AG20443 (cell line): ENCODE data around the gene PLEKHJ1.

Source experiments
- DNase-seq: peaks from one replicate; pipeline ENCODE4 v3.0.0; 2012; ENCODE audit warnings: low spot score, mixed read lengths

Gene PLEKHJ1

DNA sequence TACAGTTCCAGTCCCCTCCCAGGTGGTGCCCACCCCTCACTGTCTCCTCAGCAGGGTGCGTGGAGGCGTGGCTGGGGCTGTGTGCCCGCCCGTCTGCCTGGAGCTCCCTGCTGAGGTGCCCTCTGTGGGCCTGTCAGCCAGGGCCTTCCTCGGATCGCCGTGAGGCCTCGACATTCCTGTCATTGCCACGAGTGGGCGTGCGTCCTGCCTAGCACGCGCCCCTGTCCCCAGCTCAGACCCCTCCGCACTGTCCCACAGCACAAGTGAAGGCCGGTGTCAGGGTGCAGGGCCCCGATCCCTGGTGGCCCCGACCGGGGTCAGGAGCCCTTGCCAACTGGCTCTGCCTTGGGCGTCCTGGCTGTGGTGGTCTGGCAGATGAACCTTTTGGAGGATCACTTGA, 40.2 kb downstream of the PLEKHJ1 start:
- no peak for DNase-seq

DNA sequence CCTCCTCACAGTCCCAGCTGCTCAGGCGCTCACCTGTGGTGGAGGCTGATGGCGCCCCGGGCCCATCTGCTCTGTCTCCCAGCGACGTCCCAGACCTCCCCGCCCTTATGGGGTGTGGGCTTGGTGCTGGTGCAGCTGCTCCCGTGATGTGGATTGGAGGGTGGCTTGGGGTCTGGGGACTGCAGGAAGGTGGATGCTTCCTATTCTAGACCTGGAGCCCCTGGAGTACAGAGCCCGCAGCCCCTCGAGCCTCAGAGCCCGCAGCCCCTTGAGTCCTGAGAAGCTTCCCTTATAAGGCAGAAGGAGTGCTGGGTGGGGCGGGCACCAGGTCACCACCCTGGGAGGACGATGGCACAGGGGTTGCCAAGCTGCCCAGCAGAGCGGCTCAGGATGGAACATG, 40.8 kb downstream of the PLEKHJ1 start:
- DNase-seq, result no peak

DNA sequence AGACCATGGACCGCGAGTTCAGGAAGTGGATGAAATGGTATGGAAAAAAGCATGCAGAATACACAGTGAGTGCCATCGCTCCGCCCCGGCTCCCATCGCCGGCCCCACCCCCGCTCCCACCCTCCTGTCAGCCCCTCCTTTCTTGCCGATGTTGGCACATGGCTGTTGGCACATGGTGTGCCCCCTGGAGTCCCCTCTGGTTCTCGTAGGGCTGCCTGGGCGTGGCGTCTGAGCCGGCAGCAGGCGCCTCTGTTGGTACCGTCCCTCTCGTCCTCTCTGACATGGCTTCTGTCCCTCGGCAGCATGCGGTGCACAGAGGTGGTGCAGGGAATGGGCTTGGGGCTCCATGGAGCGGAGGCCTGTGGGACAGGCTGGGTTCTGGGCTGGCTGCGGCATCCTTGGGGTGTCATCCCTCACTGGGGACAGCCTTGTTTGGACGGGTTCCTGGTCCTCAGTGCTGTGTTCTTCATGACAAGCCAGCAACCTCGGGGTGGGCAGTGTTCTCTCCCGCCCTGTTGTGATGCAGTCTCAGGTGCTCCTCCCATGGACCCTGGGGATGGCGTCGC, 41.5 kb downstream of the PLEKHJ1 start:
- DNase-seq, result no peak

DNA sequence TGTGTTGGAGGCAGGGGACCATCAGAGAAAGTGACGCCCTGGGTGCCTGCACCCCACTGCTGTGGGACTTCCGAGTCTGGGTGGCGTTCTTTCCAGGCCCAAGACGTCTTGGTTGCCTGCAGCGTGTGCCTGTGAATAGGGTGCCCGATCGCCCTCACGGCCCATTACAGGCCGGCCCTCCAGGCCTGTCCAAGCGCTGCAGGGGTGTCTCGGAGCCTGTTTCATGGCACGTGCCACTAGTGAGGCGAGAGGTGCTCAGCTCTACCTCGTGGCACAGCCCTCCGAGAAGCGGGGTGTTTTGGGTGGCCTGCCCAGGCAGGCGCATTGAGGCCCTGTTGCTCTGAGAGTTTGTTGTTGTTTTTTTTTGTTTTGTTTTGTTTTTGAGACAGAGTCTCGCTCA, 42.3 kb downstream of the PLEKHJ1 start:
- DNase-seq, result no peak

DNA sequence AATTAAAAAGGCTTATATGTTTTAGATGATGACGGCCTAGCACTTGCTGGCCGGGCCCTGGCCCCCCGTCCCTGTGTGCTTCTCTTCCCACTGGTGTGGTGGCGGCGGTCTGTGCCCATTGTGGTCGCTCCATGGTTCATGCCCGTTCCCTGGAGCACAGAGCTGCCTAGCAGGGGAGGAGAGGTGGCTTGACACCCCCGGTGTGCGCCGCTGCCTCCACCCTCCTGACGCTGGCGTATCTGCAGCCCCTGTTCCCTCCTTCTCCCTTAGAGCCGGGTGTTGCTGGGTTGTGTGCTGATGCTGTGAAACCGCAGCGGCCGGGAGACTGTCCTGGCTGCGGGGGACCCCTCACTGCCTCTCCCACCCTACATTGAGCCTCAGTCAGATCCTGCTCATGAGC, 43.3 kb downstream of the PLEKHJ1 start:
- no peak for DNase-seq

DNA sequence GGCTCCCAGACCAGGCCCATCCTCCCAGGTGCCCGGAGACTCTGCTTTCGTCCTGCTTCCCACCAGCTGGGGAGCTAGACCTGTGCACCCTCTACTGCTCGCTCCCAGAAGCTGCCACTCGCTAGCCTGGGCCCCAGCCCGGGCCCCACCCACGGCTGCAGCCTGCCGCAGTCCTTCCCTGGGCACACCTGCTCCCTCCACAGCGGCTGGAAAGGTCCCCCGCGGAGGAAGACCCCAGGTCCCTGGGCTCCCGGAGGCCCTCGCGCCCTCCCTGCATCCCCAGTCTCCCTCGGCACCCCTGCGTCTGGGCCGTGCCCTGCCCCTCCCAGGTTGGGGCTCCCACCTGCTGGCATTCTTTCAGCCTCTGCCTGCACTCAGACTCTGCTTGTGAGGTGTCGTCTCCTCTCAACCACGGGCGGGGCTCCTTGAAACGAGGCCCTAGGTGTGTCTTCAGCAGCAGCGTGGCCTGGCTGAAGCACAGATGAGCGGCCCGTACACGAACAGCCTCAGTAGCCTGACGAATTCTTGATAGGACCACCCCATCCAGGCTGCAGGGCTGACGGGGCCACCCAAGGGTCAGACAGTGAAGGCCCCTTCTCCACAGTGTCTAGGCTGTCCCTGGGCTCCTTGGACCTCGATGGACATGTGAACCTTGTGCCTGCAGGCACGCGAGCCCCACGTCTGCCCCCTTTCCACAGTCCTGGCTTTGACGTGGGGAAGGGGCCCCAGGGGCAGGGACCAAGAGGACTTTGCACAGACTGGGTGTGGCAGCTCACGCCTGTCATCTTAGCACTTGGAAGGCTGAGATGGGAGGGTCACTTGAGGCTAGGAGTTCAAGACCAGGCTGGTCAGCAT, 44.4 kb downstream of the PLEKHJ1 start:
- DNase-seq, result no peak

DNA sequence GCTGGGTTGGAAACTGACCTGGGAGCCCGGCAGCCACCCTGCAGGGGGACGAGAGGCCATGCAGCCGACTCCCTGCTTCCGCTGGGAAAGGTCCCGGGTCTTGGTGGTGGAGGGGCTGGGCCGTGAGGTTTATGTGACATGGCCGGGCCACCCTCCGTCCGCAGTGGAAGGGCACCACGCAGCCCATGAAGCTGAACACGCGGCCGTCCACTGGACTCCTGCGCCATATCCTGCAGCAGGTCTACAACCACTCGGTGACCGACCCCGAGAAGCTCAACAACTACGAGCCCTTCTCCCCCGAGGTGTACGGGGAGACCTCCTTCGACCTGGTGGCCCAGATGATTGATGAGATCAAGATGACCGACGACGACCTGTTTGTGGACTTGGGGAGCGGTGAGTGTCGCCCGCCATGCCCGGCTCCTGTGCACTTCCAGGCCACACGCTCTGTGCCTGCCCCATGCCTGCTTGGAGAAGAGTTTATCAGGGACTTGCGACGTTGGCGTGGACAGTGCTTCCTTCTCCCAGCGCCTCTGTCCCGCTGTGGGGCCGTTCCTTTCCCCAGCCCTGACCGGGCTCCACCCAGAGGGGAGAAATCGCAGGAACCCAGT, 45.2 kb downstream of the PLEKHJ1 start:
- DNase-seq, result no peak

DNA sequence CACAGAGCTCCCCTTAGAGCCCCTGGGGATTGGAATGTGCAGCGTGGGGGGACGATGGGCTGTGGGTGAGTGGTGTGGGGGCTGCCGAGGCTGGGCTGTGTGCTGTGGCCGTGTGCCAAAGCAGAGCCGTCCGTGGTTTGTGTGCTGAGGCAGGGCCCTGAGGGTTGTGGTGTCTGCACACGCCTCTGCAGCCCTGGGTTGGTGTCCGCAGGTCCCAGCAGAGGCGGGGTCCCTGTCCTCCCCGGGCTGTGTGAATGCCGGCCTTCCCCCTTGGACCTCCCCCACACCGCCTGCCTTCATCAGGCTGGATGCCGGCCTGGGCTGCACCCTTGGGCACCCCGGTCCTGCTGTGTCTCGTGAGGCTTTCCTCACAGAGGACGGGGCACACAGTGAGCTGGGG, 46.2 kb downstream of the PLEKHJ1 start:
- no peak for DNase-seq

DNA sequence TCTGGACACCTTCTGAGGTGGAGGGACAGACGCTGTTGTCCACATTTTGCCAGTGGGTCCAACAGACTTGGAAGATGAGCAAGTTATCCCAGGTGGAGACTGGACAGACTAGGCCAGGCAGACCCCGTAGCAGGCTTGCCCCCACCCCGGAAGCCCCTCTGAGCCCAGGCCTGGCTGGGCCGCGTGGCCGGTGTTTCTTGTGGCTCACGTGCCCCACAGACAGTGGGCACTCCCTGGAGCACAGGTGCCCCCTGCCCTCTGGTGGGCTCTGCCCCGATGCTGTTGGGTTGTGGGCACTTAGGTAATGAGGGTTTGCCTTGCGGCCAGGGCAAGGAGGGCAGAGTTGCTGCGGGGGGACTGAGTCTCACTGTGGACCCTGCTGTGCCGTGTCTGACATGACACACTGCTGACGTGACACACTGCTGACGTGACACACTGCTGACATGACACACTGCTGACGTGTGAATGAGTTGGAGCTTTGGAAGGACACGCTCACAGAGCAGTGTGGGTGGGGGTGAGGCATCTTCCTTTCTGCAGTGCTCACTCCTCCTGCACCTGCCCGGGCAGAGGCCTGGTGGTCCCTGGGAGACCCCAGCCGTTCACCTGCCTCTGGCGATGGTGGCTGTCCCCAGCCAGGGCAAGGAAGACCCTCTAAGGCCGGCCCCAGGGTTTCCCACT, 47.3 kb downstream of the PLEKHJ1 start:
- peak; percentile 33 for DNase-seq

DNA sequence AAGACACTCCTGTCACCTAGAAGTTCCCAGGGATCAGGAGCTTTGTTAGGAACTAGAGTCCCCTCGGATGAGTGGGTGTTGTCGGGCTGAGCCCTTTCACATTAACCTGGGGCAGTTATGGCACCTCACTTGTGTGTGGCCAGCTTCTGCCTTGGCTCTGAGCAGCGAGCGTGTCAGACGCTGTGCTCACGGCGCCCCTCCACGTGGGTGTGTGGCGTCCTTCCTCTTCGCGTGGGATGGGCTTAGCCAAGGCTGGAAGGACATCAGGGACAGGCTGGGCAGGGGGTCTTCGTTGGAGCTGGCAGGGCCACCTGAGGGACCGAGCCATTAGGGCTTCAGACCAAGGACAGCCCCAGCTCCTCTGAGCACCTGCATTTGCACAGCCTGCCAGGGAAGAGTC, 49.0 kb downstream of the PLEKHJ1 start:
- no peak for DNase-seq

DNA sequence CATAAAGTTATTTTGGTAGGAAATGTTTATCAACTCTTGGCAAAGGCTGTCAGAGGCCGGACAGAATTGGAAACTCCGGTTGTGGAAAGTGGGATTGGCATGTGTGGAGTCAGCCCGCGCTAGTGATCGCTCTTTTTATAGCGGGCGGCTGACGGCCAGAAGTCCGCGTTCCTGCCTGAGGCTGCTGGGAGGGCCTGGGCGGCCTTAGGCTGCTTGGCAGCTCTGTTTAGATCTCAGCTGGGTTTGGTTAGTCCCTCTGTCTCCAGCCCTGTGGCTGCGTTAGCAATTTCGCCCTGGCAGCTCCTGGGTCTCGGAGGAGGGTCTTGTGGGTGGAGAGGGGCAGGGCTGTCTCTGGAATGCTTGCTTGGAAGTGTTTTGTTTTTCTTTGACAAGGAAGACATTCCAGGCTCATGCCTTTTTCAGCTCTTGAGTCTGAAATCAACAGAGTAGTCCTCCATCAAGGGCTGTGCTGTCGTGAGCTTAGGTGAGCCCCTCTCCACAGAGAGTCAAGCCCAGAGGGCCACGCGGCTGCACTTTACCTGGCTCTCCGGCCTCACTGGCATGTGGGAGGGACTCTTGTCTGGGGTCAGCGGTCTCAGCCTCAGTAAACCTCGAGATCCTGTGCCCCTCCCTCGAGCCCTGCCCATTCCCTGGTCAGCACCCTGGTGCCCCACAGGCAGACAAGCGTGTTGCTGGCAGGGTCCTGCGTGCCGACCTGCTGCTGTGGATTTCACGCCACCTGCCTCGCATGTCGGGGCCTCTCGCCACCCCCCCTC, 49.9 kb downstream of the PLEKHJ1 start:
- peak; percentile 98 for DNase-seq

DNA sequence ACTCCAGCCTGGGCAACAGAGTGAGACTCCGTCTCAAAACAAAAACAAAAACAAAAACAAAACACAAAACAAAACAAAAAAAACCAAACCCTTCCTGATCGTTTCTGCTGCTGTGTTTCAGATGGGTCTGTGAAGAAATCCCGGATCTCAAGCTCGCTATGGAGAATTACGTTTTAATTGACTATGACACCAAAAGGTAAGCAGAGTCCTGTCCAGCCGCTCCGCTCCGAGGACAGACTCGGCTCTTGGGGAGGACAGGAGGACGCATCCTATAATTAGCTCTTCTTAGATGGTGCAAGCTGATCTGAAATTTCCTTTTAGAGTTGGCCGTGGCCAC, 50.4 kb downstream of the PLEKHJ1 start:
- DNase-seq, result no peak

DNA sequence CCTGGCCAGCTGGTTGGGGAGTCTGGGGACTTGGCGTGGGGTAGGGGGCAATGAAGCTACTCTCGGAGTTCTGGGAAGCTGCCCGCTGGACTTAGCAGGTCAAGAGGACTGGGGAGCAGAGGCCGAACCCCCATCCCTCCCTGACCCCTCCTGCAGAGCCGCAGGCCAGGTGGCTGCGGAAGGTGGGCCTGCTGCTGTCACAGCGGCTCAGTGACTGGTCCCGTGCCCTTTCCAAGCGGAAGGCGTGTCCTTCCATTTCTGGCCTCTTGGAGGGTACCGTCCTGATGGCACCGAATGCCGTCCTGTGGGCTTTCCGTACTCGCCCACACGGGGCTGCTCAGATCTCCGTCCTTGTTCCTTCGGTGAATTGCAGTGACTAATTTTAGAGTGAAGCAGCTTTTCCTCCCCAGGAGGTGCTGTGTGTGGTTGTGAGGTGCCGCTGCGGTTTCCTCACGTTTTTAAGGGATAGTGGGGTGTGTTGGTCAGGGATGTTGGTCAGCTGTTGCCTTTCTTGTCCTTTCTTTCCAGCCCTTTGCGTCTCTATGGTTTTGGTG, 51.6 kb downstream of the PLEKHJ1 start:
- no peak for DNase-seq
